ENCODE results near the gene HYCC1. TPM values are rescaled to one million over a fixed set of nuclear protein-coding genes. Genes with fewer than 3 reads are reported as not detected.

The HYCC1 gene
- total RNA-seq, 1 experiment from 2014 or later = 23.5 TPM

DNA sequence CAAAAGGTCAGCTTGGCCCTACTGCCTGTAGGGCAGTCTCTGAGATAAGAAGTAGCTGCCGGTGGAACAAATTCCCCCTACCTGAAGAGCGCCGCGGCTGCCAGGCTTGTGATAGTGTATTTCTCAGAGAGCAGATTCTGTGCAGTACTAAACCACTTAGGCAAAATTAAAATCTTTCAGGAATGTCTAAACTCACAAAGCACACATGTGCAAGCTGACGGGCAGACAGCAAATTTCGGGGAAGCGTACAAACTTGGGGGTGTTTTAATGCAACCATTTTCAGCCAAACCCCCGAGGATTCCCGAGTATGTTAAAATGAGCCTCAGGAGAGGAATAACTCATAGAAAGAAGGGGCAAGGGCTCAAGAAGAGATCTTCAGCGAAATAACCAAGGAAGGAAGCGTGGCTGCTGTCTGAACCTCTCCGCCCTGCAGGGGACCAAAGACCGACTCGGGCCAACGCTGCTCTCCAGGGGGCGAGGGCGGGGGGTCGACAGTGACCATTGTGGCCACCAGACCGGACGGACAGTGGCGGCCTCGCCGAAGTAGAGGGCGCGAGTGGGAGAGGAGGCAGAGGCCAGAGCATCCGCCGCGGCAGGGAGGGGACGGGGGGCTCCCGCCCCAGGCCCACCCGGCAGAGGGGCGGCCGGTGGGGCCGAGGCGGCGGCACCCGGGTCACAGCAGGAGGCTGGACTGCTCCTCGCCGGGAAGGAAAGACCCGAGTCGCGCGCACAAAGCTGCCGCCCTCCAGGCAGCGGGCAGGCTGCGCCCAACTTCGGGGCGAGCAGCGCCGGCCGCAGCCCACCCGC, 819 bp downstream of the HYCC1 start:
- TF ChIP-seq ZFX (IDR thresholded peaks at IDR 0.05) = peak; percentile 22; the same call in 1 of the 2 replicates
- TF ChIP-seq, protein P1, sequence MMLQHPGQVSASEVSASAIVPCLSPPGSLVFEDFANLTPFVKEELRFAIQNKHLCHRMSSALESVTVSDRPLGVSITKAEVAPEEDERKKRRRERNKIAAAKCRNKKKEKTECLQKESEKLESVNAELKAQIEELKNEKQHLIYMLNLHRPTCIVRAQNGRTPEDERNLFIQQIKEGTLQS (IDR thresholded peaks at IDR 0.05) = no peak
- no peaks in the 10 kb centered on the region for H4K20me1 ChIP-seq (ENCODE audit: insufficient read depth)
- ChIA-PET CTCF (no interaction called here), RAD21 (ENCODE audit: low non-redundant PET in 1 of 2, low total read pairs in 2 of 2, uncharacterized antibody in 2 of 2, unreplicated experiment in 2 of 2) (no interaction called here), POLR2A (no interaction called here)
- no TSS peak for BruUV-seq (replicated peaks)
- peak overlapping the region; percentile 70 for H3K9ac ChIP-seq (ENCODE audit: low read length)
- no peak overlapping the region for H2AFZ ChIP-seq (ENCODE audit: low read depth, low read length, poor library complexity, severe bottlenecking)
- H3K9me2 ChIP-seq (ENCODE audit: insufficient read depth) = no peaks in the 10 kb centered on the region
- peak overlapping the region; percentile 44; the same call in 1 of the 2 replicates for H3K27ac ChIP-seq (ENCODE audit: low read depth, low read length)
- no peaks in the 10 kb centered on the region for H3K36me3 ChIP-seq (ENCODE audit: control insufficient read depth in 1 of 2, insufficient read depth in 2 of 2, low read length in 2 of 2)
- ATAC-seq = peak; percentile 31
- peak overlapping the region; percentile 91 for H3K4me2 ChIP-seq (ENCODE audit: low read length)
- intact Hi-C loops (cut with micrococcal nuclease) = loop anchor here (5.0 kb wide), 1 partner anchor 151 kb away; no protein-coding TSS in a partner anchor
- no peak for DNase-seq (ENCODE audit: low read depth, low spot score)
- no peaks in the 10 kb centered on the region for H3K27me3 ChIP-seq (ENCODE audit: insufficient read depth, low read length)
- peaks cover 6 to 19% of the 10 kb centered on the region in 2 experiments; a peak in 3 of 4 replicates for H3K4me1 ChIP-seq (ENCODE audit: control insufficient read depth in 1 of 2, insufficient read depth in 2 of 2, low read length in 2 of 2)
- peak overlapping the region; percentile 76 for H3K4me3 ChIP-seq (replicated peaks in 1 of 2; ENCODE audit: low read depth in 1 of 2, low read length in 2 of 2)
- no peaks in the 10 kb centered on the region for H3K9me3 ChIP-seq (ENCODE audit: control insufficient read depth in 1 of 2, insufficient read depth in 1 of 2, low read depth in 1 of 2, low read length in 2 of 2)
- peaks cover 45% of the 10 kb centered on the region for H3K79me2 ChIP-seq (ENCODE audit: insufficient read depth, low read length)

DNA sequence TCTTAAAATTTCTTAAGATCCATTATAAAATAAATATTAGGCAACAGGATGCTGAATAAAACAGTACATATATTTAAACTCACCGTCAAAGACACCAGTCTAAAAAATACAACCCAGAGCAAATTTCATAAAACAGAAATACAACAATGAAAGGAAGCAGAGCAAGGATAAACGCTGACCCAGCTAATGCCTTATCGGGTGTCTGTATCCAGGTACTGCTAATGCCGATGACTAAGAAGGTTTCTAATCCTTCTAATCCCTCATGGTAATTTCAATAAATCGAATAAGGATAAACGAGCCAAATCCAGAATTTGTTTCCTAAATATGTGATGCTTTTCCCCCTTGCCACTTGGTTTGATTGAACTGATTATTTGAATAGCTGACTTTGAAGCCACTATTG, 1.7 kb downstream of the HYCC1 start:
- Histone ChIP-seq H3K4me3 (replicated peaks in 1 of 2; ENCODE audit: low read depth in 1 of 2, low read length in 2 of 2) (peak overlapping the region in 1 of 2 experiments; percentile 76; a peak in 1 of 4 replicates), H3K36me3 (ENCODE audit: control insufficient read depth in 1 of 2, insufficient read depth in 2 of 2, low read length in 2 of 2) (no peaks in the 10 kb centered on the region), H3K4me2 (ENCODE audit: low read length) (peak overlapping the region; percentile 91), H3K27me3 (ENCODE audit: insufficient read depth, low read length) (no peaks in the 10 kb centered on the region), H3K79me2 (ENCODE audit: insufficient read depth, low read length) (peaks cover 48% of the 10 kb centered on the region), H3K9me2 (ENCODE audit: insufficient read depth) (no peaks in the 10 kb centered on the region), H3K4me1 (ENCODE audit: control insufficient read depth in 1 of 2, insufficient read depth in 2 of 2, low read length in 2 of 2) (peaks cover 6 to 19% of the 10 kb centered on the region in 2 experiments; a peak in 3 of 4 replicates), H3K27ac (ENCODE audit: low read depth, low read length) (no peak overlapping the region), H3K9me3 (ENCODE audit: control insufficient read depth in 1 of 2, insufficient read depth in 1 of 2, low read depth in 1 of 2, low read length in 2 of 2) (no peaks in the 10 kb centered on the region), H2AFZ (ENCODE audit: low read depth, low read length, poor library complexity, severe bottlenecking) (no peak overlapping the region), H4K20me1 (ENCODE audit: insufficient read depth) (no peaks in the 10 kb centered on the region), H3K9ac (ENCODE audit: low read length) (no peak overlapping the region)
- TF ChIP-seq ELF1 (IDR thresholded peaks at IDR 0.05; ENCODE audit: borderline replicate concordance, low read depth) = no peak
- TF ChIP-seq, protein P2, sequence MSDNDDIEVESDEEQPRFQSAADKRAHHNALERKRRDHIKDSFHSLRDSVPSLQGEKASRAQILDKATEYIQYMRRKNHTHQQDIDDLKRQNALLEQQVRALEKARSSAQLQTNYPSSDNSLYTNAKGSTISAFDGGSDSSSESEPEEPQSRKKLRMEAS (IDR thresholded peaks at IDR 0.05) = no peak
- no TSS peak for BruUV-seq (replicated peaks)
- no peak for ATAC-seq
- intact Hi-C loops (cut with micrococcal nuclease) = loop anchor here (5.0 kb wide), 1 partner anchor 150 kb away; no protein-coding TSS in a partner anchor
- no peak for DNase-seq (ENCODE audit: low read depth, low spot score)
- ChIA-PET CTCF (no interaction called here), RAD21 (ENCODE audit: low non-redundant PET in 1 of 2, low total read pairs in 2 of 2, uncharacterized antibody in 2 of 2, unreplicated experiment in 2 of 2) (no interaction called here), POLR2A (no interaction called here)
